GM04504 (cell line): ENCODE results near the gene FOXD3.

Experiments
- DNase-seq: peaks from one replicate; pipeline ENCODE4 v3.0.0-alpha.2; 2012; ENCODE audit warnings: low read depth

Gene FOXD3

GRCh38 chr1:63362578-63362977, 40.2 kb downstream of the FOXD3 start:
- no peak for DNase-seq

- DNase-seq = no peak
Observed at GRCh38 chr1:63363014-63363413, 40.6 kb downstream of the FOXD3 start.

GRCh38 chr1:63366908-63367214, 44.5 kb downstream of the FOXD3 start:
- no peak for DNase-seq

GRCh38 chr1:63367215-63368103, 45.1 kb downstream of the FOXD3 start, which contains the start of gene ALG6:
ALG6 (plus strand) TSS chr1:63367627; CDS start chr1:63370978, 3,351 bp downstream.
- peak; percentile 85 for DNase-seq

GRCh38 chr1:63368131-63368530, 45.8 kb downstream of the FOXD3 start:
- DNase-seq = no peak
